Activated CD4-positive, alpha-beta T cell treated with anti-CD3 and anti-CD28 coated beads, Interleukin-2, amount 10 ng/mL, durations not matched to agents 24 days and 14 days (primary cell): ENCODE results near the gene UBA3. TPM values are rescaled to one million over a fixed set of nuclear protein-coding genes. Genes with fewer than 3 reads are reported as not detected.

Experiments
- DNase-seq: peaks from one replicate; pipeline ENCODE4 v3.0.0; 2022
- H3K27ac Mint-ChIP-seq: one replicate; pipeline ENCODE4 v1.8.0; 2022; ENCODE audit warnings: mild to moderate bottlenecking, mixed read lengths
- H3K27me3 Mint-ChIP-seq: one replicate; pipeline ENCODE4 v1.8.0; 2022; ENCODE audit warnings: mixed read lengths
- H3K36me3 Mint-ChIP-seq: one replicate; pipeline ENCODE4 v1.8.0; 2022; ENCODE audit warnings: low read depth, mild to moderate bottlenecking, mixed read lengths
- H3K4me1 Mint-ChIP-seq: one replicate; pipeline ENCODE4 v1.8.0; 2021; ENCODE audit warnings: mixed read lengths
- H3K4me3 Mint-ChIP-seq: one replicate; pipeline ENCODE4 v1.8.0; 2022; ENCODE audit warnings: mild to moderate bottlenecking, moderate library complexity, mixed read lengths
- H3K9me3 Mint-ChIP-seq: one replicate; pipeline ENCODE4 v1.8.0; 2021; ENCODE audit warnings: mixed read lengths
- intact Hi-C: fragments of 100-400 bp; cut with micrococcal nuclease; formaldehyde crosslinking; loops from one replicate; pipeline ENCODE4 v1.15.1; 2023
- total RNA-seq: library from RNA; stranded (reverse); gene quantifications from 2 replicates; pipeline ENCODE4 v1.2.3, GENCODE V29; 2022

Gene UBA3
- total RNA-seq, 1 donor from 2014 or later, result 95.3 TPM

DNA sequence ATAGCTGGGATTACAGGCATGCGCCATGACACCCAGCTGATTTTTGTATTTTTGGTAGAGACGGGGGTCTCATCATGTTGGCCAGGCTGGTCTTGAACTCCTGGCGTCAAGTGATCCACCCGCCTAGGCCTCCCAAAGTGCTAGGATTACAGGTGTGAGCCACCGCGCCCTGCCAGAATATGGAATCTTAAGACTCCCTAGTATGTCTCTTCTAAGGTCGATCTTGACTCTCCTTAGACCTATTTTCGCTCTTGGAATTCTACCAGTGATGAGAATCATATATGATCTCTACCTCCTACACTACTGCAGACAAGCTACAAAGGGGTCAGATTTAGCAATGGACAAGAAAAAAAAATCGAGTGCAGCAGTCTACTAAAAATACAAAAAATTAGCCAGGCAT, 47.4 kb downstream of the UBA3 start:
- H3K36me3 Mint-ChIP-seq, result peaks cover 64% of the 10 kb centered on the region
- no peak overlapping the region for H3K4me3 Mint-ChIP-seq
- H3K27me3 Mint-ChIP-seq, result no peaks in the 10 kb centered on the region
- intact Hi-C loops, result loop anchor here (1.0 to 10.0 kb wide), 4 partner anchors 12 to 162 kb away; no protein-coding TSS in a partner anchor
- no peak for DNase-seq
- H3K4me1 Mint-ChIP-seq, result peaks cover 19% of the 10 kb centered on the region
- peak overlapping the region; percentile 82 for H3K27ac Mint-ChIP-seq
- no peaks in the 10 kb centered on the region for H3K9me3 Mint-ChIP-seq

DNA sequence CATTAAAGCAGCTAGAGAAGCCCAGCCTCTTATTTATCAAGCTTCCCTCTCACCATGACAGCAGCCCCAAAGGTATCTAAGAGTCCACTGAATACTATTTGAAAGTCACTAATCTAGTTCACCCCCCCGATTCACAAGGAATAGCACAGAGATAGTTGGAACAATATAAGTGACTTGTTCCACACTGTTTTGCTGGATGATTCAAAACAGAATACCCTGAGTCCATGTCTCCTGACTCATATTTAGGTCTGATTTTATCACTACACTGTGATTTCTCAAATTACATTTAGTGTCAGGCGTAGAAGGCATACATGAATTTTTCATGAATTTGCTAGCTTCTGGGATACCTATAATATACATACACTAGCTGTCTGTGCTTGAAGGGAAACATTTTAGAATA, 48.0 kb downstream of the UBA3 start:
- DNase-seq, result no peak
- H3K9me3 Mint-ChIP-seq, result no peaks in the 10 kb centered on the region
- peaks cover 66% of the 10 kb centered on the region for H3K36me3 Mint-ChIP-seq
- H3K4me1 Mint-ChIP-seq, result peaks cover 19% of the 10 kb centered on the region
- no peaks in the 10 kb centered on the region for H3K27me3 Mint-ChIP-seq
- intact Hi-C loops, result loop anchor here (1.0 to 10.0 kb wide), 3 partner anchors 12 to 163 kb away; no protein-coding TSS in a partner anchor
- peak overlapping the region; percentile 62 for H3K27ac Mint-ChIP-seq
- H3K4me3 Mint-ChIP-seq, result no peak overlapping the region

DNA sequence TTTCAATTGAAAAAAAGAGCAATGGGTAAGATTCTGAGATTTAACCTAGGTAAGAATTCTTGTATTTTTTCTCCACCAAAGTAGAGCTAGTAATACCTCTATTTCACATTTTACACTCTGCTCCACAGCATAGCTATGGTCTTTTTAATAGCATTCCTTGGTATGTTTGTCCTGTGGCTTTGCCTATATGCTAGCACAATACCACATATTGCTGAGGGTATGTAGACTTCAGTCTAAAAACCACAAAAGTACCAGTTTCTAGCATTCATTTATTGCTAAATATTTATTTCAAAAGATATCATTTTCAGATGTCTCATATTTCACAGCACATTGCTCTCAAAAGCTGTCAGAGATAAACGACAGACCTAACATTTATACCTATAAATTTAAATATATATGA, 48.5 kb downstream of the UBA3 start:
- Mint-ChIP-seq H3K9me3 (no peaks in the 10 kb centered on the region), H3K27me3 (no peaks in the 10 kb centered on the region), H3K4me1 (peaks cover 17% of the 10 kb centered on the region), H3K4me3 (no peak overlapping the region), H3K36me3 (peaks cover 65% of the 10 kb centered on the region), H3K27ac (no peak overlapping the region)
- DNase-seq, result no peak
- intact Hi-C loops, result loop anchor here (1.0 to 10.0 kb wide), 3 partner anchors 11 to 163 kb away; no protein-coding TSS in a partner anchor

DNA sequence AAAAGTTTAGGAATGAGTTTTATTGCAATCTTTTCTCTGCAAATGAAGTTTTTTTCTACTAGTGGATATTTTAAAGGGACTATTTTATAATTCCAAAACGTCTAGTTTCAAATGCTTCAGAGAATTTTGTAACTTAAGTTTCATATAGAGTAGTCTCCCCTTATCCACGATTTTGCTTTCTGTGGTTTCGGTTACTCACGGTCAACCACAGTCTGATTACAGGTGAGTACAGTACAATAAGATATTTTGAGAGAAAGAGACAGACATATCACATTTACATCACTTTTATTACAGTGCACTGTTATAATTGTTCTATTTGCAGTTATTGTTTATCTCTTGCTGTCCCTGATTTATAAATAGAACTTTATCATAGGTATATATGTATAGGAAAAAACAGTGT, 59.3 kb downstream of the UBA3 start:
- H3K9me3 Mint-ChIP-seq, result no peaks in the 10 kb centered on the region
- peaks cover 7% of the 10 kb centered on the region for H3K4me1 Mint-ChIP-seq
- no peaks in the 10 kb centered on the region for H3K27me3 Mint-ChIP-seq
- intact Hi-C loops, result loop anchor here (1.0 kb wide), 1 partner anchor 11 kb away; no protein-coding TSS in a partner anchor
- DNase-seq, result no peak
- peaks cover 29% of the 10 kb centered on the region for H3K36me3 Mint-ChIP-seq
- no peak overlapping the region for H3K27ac Mint-ChIP-seq
- H3K4me3 Mint-ChIP-seq, result no peak overlapping the region

DNA sequence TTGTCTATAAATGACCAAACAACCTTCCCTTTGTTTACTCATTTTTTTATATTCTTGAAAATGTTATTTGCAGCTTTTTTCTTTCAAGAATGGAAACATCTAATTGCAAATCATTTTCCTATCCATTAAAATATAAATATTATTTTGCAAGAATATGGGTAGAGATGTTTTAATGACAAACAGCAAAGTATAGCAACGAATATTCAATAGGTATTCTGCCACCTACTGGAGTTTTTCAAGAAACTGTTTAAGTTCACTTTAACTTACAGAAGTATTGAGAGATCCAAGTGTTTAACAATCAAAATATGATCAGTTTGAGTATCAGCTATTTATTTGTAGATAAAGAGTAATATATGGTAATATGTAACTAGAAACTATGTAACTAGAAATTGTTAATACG, 59.7 kb downstream of the UBA3 start:
- peaks cover 7% of the 10 kb centered on the region for H3K4me1 Mint-ChIP-seq
- H3K4me3 Mint-ChIP-seq, result no peak overlapping the region

DNA sequence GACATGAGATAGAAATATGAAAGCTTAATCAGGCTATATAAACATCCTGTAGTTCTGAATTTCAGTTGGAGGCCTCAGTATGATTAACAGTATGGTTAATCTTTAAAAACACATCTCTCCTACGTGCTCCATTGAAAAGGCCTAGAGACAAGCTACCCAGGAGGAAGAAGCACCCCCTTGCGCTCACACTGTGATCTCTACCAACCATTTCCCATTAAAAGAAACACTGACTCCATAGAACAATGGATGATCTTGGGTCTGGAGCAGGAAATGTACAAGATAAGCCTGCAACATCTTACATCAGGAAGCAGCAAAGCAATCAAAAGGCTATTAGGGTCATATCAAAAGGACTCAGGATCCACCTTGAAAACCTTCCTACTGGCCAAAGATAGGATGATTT, 63.3 kb downstream of the UBA3 start:
- no peak for DNase-seq
- H3K36me3 Mint-ChIP-seq, result peaks cover 22% of the 10 kb centered on the region
- H3K27ac Mint-ChIP-seq, result no peak overlapping the region
- intact Hi-C loops, result no loop called here
- peaks cover 20% of the 10 kb centered on the region for H3K4me1 Mint-ChIP-seq
- H3K4me3 Mint-ChIP-seq, result no peak overlapping the region
- H3K9me3 Mint-ChIP-seq, result no peaks in the 10 kb centered on the region
- no peaks in the 10 kb centered on the region for H3K27me3 Mint-ChIP-seq

More for the DNA sequence above, 59.7 kb downstream of the UBA3 start:
- intact Hi-C loops, result loop anchor here (1.0 kb wide), 1 partner anchor 12 kb away; no protein-coding TSS in a partner anchor
- DNase-seq, result no peak
- peaks cover 25% of the 10 kb centered on the region for H3K36me3 Mint-ChIP-seq
- no peaks in the 10 kb centered on the region for H3K27me3 Mint-ChIP-seq
- no peak overlapping the region for H3K27ac Mint-ChIP-seq
- no peaks in the 10 kb centered on the region for H3K9me3 Mint-ChIP-seq

DNA sequence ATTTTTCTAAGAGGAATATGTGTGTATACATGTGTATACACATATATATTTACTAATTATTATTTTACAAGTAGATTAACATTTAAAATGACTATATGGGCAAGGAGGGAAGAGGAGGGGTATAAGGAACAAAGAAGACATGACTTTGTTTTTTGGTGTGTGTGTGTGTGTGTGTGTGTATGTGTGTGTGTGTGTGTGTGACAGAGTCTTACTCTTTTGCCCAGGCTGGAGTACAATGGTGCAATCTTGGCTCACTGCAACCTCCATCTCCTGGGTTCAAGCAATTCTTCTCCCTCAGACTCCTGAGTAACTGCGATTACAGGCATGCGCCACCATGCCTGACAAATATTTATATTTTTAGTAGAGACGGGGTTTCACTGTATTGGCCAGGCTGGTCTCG, 64.1 kb downstream of the UBA3 start:
- no peak overlapping the region for H3K27ac Mint-ChIP-seq
- H3K9me3 Mint-ChIP-seq, result no peaks in the 10 kb centered on the region
- intact Hi-C loops, result no loop called here
- H3K27me3 Mint-ChIP-seq, result no peaks in the 10 kb centered on the region
- H3K4me3 Mint-ChIP-seq, result no peak overlapping the region
- peaks cover 20% of the 10 kb centered on the region for H3K36me3 Mint-ChIP-seq
- DNase-seq, result no peak
- H3K4me1 Mint-ChIP-seq, result peaks cover 17% of the 10 kb centered on the region

DNA sequence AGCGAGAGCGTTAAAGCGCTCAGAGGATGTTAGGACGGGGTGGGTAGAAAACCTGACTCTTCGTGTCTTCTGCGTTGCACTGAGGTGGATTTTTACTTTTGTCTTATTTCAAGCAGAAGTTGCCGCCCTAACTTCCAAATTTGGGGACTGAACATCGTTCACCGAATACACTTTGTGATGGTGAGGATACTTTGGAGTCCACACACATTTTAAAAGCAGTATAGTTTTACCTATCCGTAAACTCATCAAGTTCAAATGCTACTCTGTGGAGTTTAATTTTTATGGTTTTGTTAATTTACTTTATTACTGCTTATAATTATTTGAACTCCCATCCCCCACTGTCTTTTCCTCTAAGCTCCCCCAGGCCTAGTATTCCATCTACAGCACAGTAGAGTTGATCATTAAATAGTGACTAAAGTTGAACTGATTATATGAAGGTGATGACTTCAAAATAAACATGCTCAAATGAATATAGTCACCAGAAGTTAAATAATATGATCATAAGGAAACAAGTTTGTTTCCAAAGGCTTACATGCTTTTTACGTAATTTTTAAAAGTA, 66.1 kb downstream of the UBA3 start:
- peaks cover 20% of the 10 kb centered on the region for H3K36me3 Mint-ChIP-seq
- H3K27me3 Mint-ChIP-seq, result no peaks in the 10 kb centered on the region
- intact Hi-C loops, result loop anchor here (2.0 kb wide), 1 partner anchor 19 kb away; no protein-coding TSS in a partner anchor
- DNase-seq, result no peak
- peak overlapping the region; percentile 61 for H3K27ac Mint-ChIP-seq
- H3K9me3 Mint-ChIP-seq, result no peaks in the 10 kb centered on the region
- H3K4me1 Mint-ChIP-seq, result peaks cover 15% of the 10 kb centered on the region
- H3K4me3 Mint-ChIP-seq, result peak overlapping the region; percentile 85

DNA sequence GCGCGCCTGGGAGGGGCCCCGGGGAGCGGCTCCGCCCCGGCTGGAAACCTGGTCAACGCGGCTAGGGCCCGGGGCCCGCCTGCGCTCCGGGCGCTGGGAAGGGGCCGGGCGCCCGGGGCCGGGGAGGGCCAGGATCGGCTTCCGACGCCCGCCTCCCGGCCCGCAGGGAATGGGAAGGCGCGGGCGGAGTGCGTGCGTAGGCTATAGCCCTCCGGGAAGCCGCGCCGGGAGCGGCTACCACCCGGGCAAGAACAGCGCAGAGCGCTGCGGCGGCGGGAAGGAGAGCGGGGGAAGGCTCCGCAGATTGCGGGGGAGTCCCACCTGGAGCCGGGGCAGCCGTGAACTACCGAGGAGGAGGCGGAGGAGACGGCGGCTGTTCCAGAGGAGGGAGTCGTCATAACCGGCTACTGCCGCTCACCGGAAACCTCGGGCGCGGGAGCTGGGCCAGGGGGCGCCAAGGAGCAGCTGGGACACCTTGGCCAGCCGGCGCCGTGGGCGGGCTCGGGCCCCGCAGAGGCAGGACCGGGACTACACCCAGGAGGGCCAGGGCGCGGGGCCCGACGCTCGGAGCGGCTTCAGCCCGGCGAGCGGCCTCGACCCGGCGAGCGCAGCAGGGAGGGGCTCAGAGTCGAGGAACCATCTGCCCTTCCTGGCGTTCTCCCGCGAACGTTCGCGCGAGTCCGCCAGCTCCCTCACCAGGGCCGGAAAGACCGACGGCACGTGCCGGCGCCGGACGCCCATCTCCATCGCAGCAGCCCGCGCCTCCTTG, 66.7 kb downstream of the UBA3 start, which contains the start of gene EOGT:
EOGT (minus strand) TSS at position 432 of the 769 bp plus-strand sequence. CDS start 3,838 bp downstream, outside the sequence.
- intact Hi-C loops, result loop anchor here (2.0 kb wide), 3 partner anchors 19 to 71 kb away; partner anchors contain the start of gene ARL6IP5
- H3K9me3 Mint-ChIP-seq, result no peaks in the 10 kb centered on the region
- peaks cover 21% of the 10 kb centered on the region for H3K36me3 Mint-ChIP-seq
- H3K4me3 Mint-ChIP-seq, result peak within 1 kb of the TSS; percentile 85
- peak; percentile 95 for DNase-seq
- H3K27me3 Mint-ChIP-seq, result no peaks in the 10 kb centered on the region
- peak within 1 kb of the TSS; percentile 90 for H3K27ac Mint-ChIP-seq
- peaks cover 15% of the 10 kb centered on the region for H3K4me1 Mint-ChIP-seq

DNA sequence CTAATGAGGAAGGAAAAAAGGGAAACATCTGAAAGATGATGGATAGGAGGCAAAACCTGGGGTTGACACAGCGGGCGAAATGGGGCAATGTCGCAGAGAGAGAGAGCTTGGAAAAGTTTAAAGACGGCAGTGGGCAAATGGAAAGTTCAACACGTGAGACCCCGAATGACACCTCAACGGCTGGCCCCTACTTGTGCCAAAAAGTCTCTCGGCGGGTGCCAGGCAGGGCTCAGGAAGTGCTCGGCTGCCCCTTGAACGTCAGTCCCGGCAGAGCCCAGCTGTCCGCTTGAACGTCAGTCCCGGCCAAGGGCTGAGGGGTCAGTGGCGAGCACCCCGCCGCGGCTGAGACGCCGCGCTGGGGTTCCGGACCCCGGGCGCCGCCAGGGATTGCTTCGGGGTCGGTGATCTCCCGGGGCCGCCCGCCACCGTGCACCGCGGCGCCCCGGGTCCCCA, 67.3 kb downstream of the UBA3 start:
- H3K4me3 Mint-ChIP-seq, result peak overlapping the region; percentile 85
- H3K27me3 Mint-ChIP-seq, result no peaks in the 10 kb centered on the region
- intact Hi-C loops, result loop anchor here (2.0 kb wide), 2 partner anchors 38 to 72 kb away; partner anchors contain the start of gene ARL6IP5
- no peak for DNase-seq
- H3K36me3 Mint-ChIP-seq, result peaks cover 18% of the 10 kb centered on the region
- H3K9me3 Mint-ChIP-seq, result no peaks in the 10 kb centered on the region
- H3K27ac Mint-ChIP-seq, result peak overlapping the region; percentile 90
- peaks cover 15% of the 10 kb centered on the region for H3K4me1 Mint-ChIP-seq

DNA sequence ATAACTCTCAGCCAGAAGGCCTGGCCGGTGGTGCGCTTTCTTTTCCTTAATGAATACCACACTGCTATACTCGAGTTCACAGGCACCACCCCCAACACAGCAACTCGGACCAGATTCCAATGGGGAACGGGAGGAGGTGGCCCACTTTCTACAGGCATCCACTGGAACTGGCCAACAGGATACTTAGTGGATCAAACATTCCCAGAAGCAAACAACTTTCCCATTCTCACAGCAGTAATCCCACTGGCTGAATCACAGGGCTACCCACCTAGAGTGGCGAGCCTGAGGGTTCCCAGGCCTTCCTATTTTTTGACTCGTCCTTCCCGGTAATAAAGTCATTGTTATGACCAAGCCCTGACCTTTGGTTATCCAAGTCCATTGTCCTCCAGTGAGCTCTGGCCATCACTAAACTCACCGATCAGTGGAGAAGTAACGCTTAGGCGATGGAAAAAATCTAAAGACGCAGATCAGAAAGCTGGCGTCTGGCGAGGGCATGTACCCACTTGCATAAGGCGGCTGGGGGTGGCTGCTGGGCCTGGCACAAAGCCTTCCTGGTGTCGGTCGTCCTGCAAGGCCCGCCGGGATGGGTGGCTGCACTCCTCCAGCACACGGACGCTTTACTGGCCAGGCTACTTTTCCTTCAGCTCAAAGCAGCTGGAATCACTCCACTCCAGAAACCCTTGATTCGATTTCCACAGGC, 67.9 kb downstream of the UBA3 start:
- peaks cover 13% of the 10 kb centered on the region for H3K36me3 Mint-ChIP-seq
- peaks cover 15% of the 10 kb centered on the region for H3K4me1 Mint-ChIP-seq
- intact Hi-C loops, result loop anchor here (2.0 kb wide), 2 partner anchors 39 to 73 kb away; partner anchors contain the start of gene ARL6IP5
- no peak for DNase-seq
- H3K27me3 Mint-ChIP-seq, result no peaks in the 10 kb centered on the region
- H3K9me3 Mint-ChIP-seq, result no peaks in the 10 kb centered on the region
- H3K27ac Mint-ChIP-seq, result peak overlapping the region; percentile 90
- peak overlapping the region; percentile 85 for H3K4me3 Mint-ChIP-seq

DNA sequence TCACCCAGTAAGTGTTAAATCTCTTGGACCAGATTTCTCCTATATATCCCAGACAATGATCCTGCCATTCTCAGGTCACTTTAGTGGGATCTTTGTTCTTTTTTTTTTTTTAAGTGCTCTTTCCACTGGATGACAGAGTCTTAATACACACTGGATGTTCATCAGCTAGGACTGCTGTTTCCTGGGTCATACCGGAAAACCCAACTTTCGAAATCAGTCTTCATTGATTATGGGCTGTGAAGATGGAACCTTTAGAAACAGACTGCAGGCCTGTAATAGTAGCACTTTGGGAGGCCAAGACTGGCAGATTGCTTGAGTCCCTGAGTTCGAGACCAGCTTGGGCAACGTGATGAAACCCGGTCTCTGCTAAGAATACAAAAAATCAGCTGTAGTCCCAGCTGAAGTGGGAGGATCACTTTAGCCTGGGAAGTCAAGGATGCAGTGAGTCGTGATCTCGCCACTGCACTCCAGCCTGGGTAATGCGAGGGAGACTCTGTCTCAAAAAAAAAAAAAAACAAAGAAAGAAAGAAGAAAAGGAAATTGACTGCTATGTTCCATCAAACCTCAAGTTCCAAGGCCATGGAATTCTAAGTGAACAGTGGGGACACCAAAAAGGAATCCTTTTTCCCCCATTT, 69.0 kb downstream of the UBA3 start:
- intact Hi-C loops, result no loop called here
- DNase-seq, result peak; percentile 48
- Mint-ChIP-seq H3K4me3 (peak overlapping the region; percentile 6), H3K27ac (peak overlapping the region; percentile 11), H3K36me3 (peaks cover 10% of the 10 kb centered on the region), H3K4me1 (peaks cover 12% of the 10 kb centered on the region), H3K9me3 (no peaks in the 10 kb centered on the region), H3K27me3 (no peaks in the 10 kb centered on the region)
